ENCODE data around the gene GRAMD1A. TPM values are rescaled to one million over a fixed set of nuclear protein-coding genes. Genes with fewer than 3 reads are reported as not detected.

GRAMD1A gene
- polyA plus RNA-seq, 1 experiment, result 74.9 TPM

- H3K27me3 ChIP-seq (ENCODE audit: control insufficient read depth, insufficient read depth, low read length), result peaks cover 8% of the 10 kb centered on the region; the same call in 1 of the 2 replicates
- no peak for TF ChIP-seq CTCF (IDR thresholded peaks at IDR 0.05; ENCODE audit: insufficient read depth, low read depth, low read length)
- POLR2A ChIA-PET, result no interaction called here
- no peaks in the 10 kb centered on the region for H3K36me3 ChIP-seq (ENCODE audit: control insufficient read depth, insufficient read depth, low read length)
- no peak overlapping the region for H3K4me3 ChIP-seq (ENCODE audit: low read depth, low read length)
- CTCF ChIA-PET, result interaction anchor here (0.5 to 2.6 kb wide), 3 partner anchors 11 to 84 kb away, joined by 3 to 15 read pairs (median 3); no protein-coding TSS in a partner anchor
- DNase-seq (ENCODE audit: low read depth), result no peak
These were observed 59.6 kb downstream of the GRAMD1A start for GRCh38 chr19:35059799-35060091.

DNA sequence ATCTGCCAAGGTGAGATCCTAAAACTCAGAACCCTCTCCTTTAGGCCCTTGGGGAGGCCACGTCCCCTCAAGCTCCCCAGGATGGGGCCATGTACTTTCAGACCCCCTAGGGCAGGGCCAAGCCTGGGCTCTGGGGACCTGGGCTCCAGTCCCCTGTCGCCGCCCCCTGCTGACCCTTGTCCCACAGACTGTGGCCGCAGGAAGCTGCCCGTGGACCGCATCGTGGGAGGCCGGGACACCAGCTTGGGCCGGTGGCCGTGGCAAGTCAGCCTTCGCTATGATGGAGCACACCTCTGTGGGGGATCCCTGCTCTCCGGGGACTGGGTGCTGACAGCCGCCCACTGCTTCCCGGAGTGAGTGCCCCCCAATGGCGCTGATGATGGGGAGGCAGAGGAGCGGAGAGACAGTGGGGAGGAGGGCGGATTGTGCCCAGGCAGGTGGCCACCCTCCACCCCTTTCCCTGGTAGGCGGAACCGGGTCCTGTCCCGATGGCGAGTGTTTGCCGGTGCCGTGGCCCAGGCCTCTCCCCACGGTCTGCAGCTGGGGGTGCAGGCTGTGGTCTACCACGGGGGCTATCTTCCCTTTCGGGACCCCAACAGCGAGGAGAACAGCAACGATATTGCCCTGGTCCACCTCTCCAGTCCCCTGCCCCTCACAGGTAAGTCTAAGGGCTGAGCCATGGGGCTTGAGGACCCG is 60.2 kb downstream of the GRAMD1A start:
- Histone ChIP-seq H3K36me3 (ENCODE audit: control insufficient read depth, insufficient read depth, low read length) (no peaks in the 10 kb centered on the region), H3K27me3 (ENCODE audit: control insufficient read depth, insufficient read depth, low read length) (peaks cover 8% of the 10 kb centered on the region; the same call in 1 of the 2 replicates), H3K4me3 (ENCODE audit: low read depth, low read length) (no peak overlapping the region)
- POLR2A ChIA-PET, result no interaction called here
- DNase-seq (ENCODE audit: low read depth), result no peak
- TF ChIP-seq CTCF (IDR thresholded peaks at IDR 0.05; ENCODE audit: insufficient read depth, low read depth, low read length), result no peak
- CTCF ChIA-PET, result interaction anchor here (0.5 to 1.3 kb wide), 4 partner anchors 12 to 292 kb away, joined by 3 read pairs; no protein-coding TSS in a partner anchor

DNA sequence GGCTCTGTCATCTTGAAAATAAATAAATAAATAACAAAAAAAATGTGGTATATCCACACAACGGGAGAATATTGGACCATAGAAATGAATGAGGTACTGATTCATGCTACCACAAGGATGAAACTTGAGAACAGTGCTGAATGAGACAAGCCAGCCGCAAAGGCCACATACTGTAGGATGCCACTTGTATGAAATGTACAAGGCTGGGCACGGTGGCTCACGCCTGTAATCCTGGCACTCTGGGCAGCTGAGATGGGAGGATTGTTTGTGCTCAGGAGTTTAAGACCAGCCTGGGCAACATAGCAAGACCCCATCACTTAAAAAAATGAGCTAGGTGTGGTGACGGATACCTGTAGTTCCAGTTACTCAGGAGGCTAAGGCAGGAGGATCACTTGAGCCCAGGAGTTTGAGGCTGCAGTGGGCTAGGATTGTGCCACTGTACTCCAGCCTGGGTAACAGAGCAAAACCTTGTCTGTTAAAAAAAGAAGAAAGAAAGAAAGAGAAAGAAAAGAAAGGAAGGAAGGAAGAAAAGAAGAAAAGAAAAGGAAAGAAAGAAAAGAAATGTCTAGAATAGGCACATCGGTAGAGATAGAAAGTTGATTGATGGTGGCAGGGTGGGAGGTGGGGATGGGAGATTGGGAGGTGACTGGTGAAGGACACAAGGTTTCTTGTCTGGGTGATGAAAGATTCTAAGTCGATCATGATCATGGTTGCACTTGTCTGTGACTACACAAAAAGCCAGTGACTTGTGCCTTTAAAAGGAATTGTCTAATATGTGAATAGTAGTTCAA is 61.7 kb downstream of the GRAMD1A start:
- DNase-seq (ENCODE audit: low read depth), result no peak
- H3K4me3 ChIP-seq (ENCODE audit: low read depth, low read length), result no peak overlapping the region
- ChIA-PET POLR2A (no interaction called here), CTCF (interaction anchor here (0.7 to 4.3 kb wide), 5 partner anchors 16 to 74 kb away, joined by 3 to 22 read pairs (median 4); partner anchors contain the start of genes FXYD3 and LGI4)
- TF ChIP-seq CTCF (IDR thresholded peaks at IDR 0.05; ENCODE audit: insufficient read depth, low read depth, low read length), result no peak
- no peaks in the 10 kb centered on the region for H3K36me3 ChIP-seq (ENCODE audit: control insufficient read depth, insufficient read depth, low read length)
- H3K27me3 ChIP-seq (ENCODE audit: control insufficient read depth, insufficient read depth, low read length), result no peaks in the 10 kb centered on the region

- TF ChIP-seq CTCF (IDR thresholded peaks at IDR 0.05; ENCODE audit: insufficient read depth, low read depth, low read length), result no peak
- H3K4me3 ChIP-seq (ENCODE audit: low read depth, low read length), result no peak overlapping the region
- POLR2A ChIA-PET, result no interaction called here
- CTCF ChIA-PET, result interaction anchor here (1.1 to 4.3 kb wide), 3 partner anchors 19 to 72 kb away, joined by 3 to 22 read pairs (median 13); partner anchors contain the start of gene LGI4
- H3K36me3 ChIP-seq (ENCODE audit: control insufficient read depth, insufficient read depth, low read length), result no peaks in the 10 kb centered on the region
- no peaks in the 10 kb centered on the region for H3K27me3 ChIP-seq (ENCODE audit: control insufficient read depth, insufficient read depth, low read length)
- DNase-seq (ENCODE audit: low read depth), result no peak
These were observed 62.8 kb downstream of the GRAMD1A start for GRCh38 chr19:35062942-35063341.

All from BJ (cell line).